ENCODE data around the gene DYNLT4. TPM values are rescaled to one million over a fixed set of nuclear protein-coding genes. Genes with fewer than 3 reads are reported as not detected.
"Not testable (repeated sequence)": the region's sequence is repeated elsewhere in the genome, so short reads cannot be mapped to it uniquely, and the experiment has no call there.

DYNLT4 gene
- total RNA-seq, 2 donors from 2014 or later = 1.5 TPM; not detected in 1

DNA sequence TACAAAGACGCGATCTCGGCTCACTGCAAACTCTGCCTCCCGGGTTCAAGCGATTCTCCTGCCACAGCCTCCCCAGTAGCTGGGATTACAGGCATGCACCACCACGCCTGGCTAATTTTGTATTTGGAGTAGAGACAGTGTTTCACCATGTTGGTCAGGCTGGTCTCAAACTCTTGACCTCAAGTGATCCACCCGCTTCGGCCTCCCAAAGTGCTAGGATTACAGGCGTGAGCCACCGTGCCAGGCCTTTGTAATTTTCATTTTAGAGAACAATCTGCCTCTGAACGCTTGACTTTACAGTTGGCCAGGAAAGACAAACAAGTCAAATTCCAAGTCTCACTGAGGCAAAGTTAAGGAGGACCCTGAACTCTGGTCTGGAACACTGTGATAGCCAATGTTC, 31.1 kb upstream of the DYNLT4 start:
- Mint-ChIP-seq H3K27me3 (ENCODE audit: low read depth) (peaks cover 12% of the 10 kb centered on the region), H3K4me1 (ENCODE audit: low read depth) (peaks cover 13% of the 10 kb centered on the region)
- H3K27ac Mint-ChIP-seq; H3K4me3 Mint-ChIP-seq; H3K36me3 Mint-ChIP-seq (ENCODE audit: insufficient read depth in 2 of 2); H3K9me3 Mint-ChIP-seq; DNase-seq; ATAC-seq (replicated peaks in 1 of 2): not testable (repeated sequence)

DNA sequence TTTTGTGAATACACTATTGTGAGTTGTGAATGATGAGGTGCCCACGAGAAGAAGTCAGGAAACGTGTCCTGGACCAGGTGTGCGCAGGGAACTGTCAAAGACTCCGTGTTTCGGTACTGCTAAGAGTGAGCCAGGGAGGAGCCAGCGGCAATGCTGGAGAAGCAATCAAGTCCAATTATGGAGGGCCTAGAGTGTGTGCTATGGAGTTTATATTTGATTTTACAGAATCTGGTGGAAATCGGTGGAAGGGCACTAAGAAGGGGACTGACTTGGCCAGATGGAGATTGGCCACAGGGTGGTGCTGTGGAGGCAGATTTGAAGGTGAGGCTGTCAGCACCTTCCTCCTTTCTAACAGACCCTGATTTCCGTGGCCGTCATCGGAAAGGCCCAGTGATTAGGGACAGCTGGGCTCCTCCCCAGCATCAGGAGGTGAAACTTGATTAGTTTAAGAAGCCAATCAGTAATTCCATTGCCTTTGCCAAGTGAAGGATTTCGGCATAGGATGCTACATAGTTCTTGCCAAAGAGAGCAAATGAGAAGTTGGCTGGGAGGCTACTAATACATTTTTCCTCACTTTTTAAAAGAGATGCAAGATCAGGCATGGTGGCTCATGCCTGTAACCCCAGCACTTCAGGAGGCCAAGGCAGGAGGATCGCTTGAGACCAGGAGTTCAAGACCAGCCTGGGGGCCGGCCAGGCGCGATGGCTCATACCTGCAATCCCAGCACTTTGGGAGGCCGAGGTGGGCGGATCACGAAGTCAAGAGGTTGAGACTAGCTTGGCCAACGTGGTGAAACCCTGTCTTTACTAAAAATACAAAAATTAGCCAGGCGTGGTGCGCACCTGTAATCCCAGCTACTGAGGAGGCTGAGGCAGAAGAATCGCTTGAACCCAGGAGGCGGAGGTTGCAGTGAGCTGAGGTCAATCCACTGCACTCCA, 28.9 kb upstream of the DYNLT4 start:
- DNase-seq (peak; percentile 90 to 92), ATAC-seq (replicated peaks in 1 of 2) (peak; percentile 93 to 97)
- Mint-ChIP-seq H3K27me3 (ENCODE audit: low read depth) (no peaks in the 10 kb centered on the region), H3K4me3 (peak overlapping the region in 1 of 2 donors; percentile 25), H3K4me1 (ENCODE audit: low read depth) (peaks cover 19% of the 10 kb centered on the region), H3K27ac (no peak overlapping the region), H3K36me3 (ENCODE audit: insufficient read depth in 2 of 2) (no peaks in the 10 kb centered on the region), H3K9me3 (no peaks in the 10 kb centered on the region)

DNA sequence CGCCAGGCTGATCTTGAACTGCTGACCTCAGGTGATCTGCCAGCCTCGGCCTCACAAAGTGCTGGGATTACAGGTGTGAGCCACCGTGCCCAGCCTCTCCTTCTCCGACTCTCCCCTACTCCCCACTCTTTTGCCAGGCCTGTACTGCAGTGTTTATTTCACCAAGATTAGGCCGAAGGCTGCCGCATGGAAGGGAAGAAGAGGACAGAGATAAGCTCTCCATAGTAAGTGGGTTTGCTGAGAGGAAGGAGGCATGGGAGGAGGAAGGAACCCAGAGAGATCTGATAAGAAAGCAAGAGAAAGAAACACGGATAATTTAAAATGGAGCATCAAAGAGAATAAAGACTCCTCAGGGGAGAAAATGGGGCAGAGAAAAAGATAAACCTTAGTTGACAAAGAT, 27.2 kb upstream of the DYNLT4 start:
- no peak for DNase-seq
- ATAC-seq (replicated peaks in 1 of 2) = no peak
- no peak overlapping the region for H3K4me3 Mint-ChIP-seq
- no peaks in the 10 kb centered on the region for H3K9me3 Mint-ChIP-seq
- H3K27me3 Mint-ChIP-seq (ENCODE audit: low read depth) = no peaks in the 10 kb centered on the region
- H3K27ac Mint-ChIP-seq = no peak overlapping the region
- no peaks in the 10 kb centered on the region for H3K36me3 Mint-ChIP-seq (ENCODE audit: insufficient read depth in 2 of 2)
- peaks cover 20% of the 10 kb centered on the region for H3K4me1 Mint-ChIP-seq (ENCODE audit: low read depth)

DNA sequence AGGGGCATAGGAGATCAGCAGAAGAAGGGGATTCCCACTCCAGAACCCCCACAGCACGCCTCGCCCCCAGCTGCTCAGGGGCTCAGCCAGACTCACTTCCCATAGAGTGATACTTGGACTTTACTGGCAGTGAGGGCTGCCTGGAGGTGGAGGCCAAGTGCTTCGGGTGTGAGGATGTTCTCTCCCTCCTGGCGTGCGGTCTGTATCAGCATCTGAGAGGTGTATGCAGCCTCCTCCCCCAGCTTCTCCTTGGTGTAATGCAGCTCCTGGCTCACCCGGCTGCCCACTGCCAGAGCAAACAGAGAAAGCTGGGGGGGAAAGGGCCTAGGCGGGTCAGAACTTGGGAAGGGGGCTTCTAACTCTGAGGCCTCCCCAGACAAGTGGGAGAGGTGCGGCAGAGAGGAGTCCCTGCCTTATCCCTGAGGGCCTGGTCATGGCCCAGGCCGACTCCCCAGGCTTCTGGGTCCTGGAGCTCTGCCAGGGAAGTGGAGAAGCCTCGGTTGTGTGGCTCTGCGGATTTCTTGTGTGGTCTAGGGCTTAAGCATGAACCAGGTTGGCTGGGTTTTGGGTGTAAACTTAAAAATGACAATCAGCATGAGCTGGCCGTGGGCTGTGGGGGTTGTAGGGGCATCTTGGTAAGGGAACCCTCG, 25.0 kb upstream of the DYNLT4 start:
- DNase-seq (no peak), ATAC-seq (replicated peaks in 1 of 2) (no peak)
- H3K27ac Mint-ChIP-seq = no peak overlapping the region
- no peak overlapping the region for H3K4me3 Mint-ChIP-seq
- no peaks in the 10 kb centered on the region for H3K36me3 Mint-ChIP-seq (ENCODE audit: insufficient read depth in 2 of 2)
- peaks cover 25% of the 10 kb centered on the region for H3K4me1 Mint-ChIP-seq (ENCODE audit: low read depth)
- H3K27me3 Mint-ChIP-seq (ENCODE audit: low read depth) = no peaks in the 10 kb centered on the region
- no peaks in the 10 kb centered on the region for H3K9me3 Mint-ChIP-seq

DNA sequence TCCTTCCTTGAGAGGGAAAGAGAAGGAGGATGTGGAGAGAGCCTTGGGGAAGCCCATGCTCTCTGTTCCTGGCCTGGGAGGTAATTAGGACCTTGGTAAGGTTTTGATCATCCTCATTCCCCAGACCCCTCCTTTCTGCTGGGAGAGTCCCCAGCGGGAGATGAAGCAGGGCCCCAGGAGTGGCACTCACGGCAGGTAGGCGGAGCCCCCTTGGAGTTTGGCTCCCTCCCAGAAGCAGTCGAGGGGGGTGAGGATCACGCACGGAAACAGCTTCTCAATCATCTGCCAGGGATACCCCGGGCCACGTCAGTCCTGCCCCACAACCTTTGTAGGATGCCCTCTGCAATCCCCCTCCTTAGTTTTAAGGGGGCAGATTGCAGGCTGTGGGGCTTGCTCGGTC, 24.4 kb upstream of the DYNLT4 start:
- Mint-ChIP-seq H3K36me3 (ENCODE audit: insufficient read depth in 2 of 2) (no peaks in the 10 kb centered on the region), H3K4me3 (no peak overlapping the region), H3K4me1 (ENCODE audit: low read depth) (peaks cover 22% of the 10 kb centered on the region), H3K27me3 (ENCODE audit: low read depth) (no peaks in the 10 kb centered on the region), H3K9me3 (no peaks in the 10 kb centered on the region), H3K27ac (no peak overlapping the region)
- no peak for DNase-seq
- ATAC-seq (replicated peaks in 1 of 2) = no peak

DNA sequence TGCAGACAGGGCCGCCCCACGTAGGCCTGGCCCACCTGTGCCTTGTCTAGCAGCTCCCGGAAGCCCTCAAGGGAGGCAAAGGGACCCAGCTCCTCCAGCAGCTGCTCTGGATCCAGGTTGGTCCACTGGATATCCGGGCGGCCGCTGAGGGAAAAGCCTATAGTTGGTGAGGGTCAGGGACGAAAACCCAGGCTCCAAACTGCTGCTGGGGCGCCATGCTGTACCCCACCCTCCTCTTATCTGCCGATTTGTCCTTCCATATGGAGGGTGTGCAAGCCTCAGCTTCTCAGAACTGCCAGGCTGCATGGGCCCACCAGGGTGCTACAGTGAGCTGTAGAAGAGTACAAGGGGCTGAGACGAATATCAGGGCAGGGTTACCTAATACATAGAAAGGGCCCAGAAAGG, 23.8 kb upstream of the DYNLT4 start:
- ATAC-seq (replicated peaks in 1 of 2) (no peak), DNase-seq (no peak)
- Mint-ChIP-seq H3K4me1 (ENCODE audit: low read depth) (peaks cover 16% of the 10 kb centered on the region), H3K36me3 (ENCODE audit: insufficient read depth in 2 of 2) (no peaks in the 10 kb centered on the region), H3K4me3 (no peak overlapping the region), H3K27ac (no peak overlapping the region), H3K27me3 (ENCODE audit: low read depth) (no peaks in the 10 kb centered on the region), H3K9me3 (no peaks in the 10 kb centered on the region)

DNA sequence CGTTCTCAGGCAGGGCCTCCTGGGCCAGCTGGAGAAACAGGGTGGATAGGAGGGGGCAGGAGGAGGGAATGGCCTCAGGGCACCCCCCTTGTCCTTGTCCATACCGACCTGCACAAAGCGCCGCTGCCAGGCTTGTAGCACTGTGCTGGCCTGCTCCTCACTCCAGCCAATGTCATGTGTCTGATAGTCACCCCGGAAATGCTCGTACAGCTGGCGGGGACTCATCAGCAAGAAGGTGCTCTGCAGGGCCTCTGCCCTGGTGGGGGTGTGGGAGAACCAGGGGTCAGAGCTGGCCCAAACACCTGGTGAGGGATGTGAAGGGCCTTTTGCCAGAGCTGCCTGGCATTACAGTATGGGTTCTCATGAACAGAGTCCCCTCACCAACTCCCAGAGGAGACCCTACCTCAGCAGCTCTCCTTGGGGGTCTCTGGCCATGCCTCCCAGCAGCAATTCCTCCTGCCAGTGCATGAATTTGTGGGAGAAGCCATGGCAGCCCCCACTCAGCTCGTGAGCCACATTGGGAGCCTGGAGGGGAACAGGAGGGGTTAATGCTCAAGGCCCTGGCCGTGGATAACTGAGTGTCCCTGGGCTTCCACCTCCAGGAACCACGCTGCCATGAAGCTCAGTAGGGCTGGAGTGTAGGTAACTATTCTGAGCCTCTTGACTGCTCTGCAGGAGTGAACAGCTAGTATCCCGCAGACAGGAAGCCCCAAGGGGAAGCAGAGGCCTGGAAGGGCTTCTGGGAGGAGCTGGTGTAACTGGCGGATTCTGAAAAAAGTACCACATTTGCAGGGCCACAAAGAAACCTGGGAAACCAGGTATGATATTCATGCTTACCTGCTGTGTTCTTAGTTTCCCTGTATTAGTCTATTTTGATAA, 22.6 kb upstream of the DYNLT4 start:
- no peaks in the 10 kb centered on the region for H3K27me3 Mint-ChIP-seq (ENCODE audit: low read depth)
- no peaks in the 10 kb centered on the region for H3K36me3 Mint-ChIP-seq (ENCODE audit: insufficient read depth in 2 of 2)
- no peak for ATAC-seq (replicated peaks in 1 of 2)
- H3K4me3 Mint-ChIP-seq = no peak overlapping the region
- H3K4me1 Mint-ChIP-seq (ENCODE audit: low read depth) = peaks cover 11% of the 10 kb centered on the region
- no peak overlapping the region for H3K27ac Mint-ChIP-seq
- no peak for DNase-seq
- H3K9me3 Mint-ChIP-seq = no peaks in the 10 kb centered on the region

DNA sequence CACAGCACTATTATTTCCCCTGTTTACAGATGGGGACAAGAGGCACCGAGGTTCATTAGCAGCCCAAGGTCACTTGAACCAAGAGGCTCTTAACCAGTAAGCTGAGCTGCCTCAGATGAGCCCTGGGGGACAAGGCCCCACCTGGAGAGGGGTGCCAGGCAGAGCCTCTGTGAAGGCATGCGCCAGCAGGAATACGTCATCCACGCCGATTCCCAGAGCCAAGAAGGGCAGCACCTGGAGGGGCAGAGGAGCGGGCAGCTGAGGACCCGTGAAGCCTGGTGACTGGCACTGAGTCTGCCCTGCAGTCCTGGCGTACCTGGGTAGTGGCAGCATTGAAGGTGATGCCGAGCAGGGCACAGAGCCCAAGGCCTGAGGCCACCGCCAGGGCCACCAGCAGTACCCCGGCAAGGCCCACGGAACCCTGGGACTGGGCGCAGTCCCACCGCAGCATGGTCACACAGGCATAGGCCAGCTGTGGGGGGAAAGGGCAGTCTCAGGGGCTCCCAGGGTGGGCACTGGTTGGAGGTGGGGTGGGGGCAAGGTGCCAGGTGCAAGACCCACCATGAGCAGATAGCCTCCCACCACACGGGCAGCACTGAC, 21.8 kb upstream of the DYNLT4 start:
- Mint-ChIP-seq H3K4me1 (ENCODE audit: low read depth) (peaks cover 11% of the 10 kb centered on the region), H3K36me3 (ENCODE audit: insufficient read depth in 2 of 2) (no peaks in the 10 kb centered on the region), H3K4me3 (no peak overlapping the region), H3K27me3 (ENCODE audit: low read depth) (no peaks in the 10 kb centered on the region), H3K27ac (no peak overlapping the region), H3K9me3 (no peaks in the 10 kb centered on the region)
- ATAC-seq (replicated peaks in 1 of 2) (no peak), DNase-seq (no peak)

DNA sequence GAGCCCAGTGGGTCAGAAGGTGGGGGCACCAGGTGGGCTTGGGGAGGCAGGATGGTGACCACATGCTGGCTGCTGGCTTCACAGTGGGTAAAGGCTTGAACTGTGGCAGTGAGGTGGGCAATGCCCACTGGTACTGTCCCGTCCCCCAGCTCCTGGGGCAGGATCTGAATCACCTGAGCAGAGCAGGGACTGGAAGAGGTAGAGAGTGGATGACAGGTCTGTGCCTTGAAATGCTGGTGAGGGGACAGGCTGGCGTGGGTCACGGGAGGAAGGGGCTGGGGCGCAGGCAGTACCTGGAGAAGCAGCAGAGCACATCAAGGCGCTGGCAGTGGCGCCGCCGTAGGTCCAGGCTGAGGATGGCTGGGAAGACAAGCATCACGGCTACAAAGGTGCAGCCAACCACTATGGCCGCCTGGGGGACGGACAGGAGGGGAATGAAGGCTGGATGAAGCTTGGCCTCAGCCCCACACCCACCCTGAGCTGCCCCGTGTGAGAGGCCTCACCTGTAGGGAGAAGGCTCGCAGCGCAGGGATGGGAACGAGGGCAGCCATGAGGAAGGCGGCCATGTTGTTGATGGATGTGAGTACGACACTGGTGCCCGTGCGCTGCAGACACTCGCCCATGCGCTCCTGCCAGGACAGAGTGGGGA, 21.0 kb upstream of the DYNLT4 start:
- Mint-ChIP-seq H3K4me3 (no peak overlapping the region), H3K27me3 (ENCODE audit: low read depth) (no peaks in the 10 kb centered on the region)

DNA sequence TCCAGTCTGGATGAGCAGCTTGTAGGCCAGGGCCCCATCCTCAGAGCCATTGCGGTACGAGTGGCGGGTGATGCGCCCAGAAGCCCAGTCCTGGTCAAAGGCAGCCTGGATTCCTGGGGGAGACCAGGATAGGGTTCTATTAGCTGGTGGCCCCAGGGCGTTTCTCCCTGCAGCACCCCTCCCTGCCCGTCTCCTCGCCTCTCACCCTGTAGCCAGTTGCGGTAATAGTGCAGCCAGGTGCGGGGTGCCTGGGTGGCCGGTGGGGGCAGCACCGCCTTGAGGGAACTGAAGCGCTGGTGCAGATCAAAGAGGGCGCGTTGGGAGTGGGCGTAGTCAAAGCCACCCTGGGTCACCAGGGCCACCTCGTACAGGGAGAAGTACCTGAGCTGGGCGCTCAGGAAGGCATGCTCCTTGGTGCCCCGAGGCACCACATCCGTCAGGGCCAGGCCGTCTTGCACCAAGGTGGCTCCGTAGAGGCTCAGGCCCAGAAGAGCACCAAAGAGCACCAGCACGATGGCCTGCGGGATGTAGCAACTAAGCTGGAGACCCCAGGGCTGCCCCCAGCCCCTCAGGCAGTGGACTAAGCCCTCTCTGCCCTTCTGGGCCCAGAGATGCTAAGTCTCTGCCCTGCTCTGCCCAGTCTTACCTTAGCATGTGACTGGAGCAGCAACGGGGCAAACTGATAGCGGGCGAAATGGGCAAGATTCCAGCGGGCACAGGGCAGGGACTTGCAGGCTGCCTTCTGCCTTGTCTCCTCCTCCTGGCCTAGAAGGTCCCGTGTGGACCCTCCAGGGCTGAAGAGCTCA, 20.2 kb upstream of the DYNLT4 start:
- H3K4me1 Mint-ChIP-seq (ENCODE audit: low read depth) = peaks cover 11% of the 10 kb centered on the region
- no peak for ATAC-seq (replicated peaks in 1 of 2)
- H3K9me3 Mint-ChIP-seq = no peaks in the 10 kb centered on the region
- H3K4me3 Mint-ChIP-seq = no peak overlapping the region
- DNase-seq = no peak
- no peak overlapping the region for H3K27ac Mint-ChIP-seq
- H3K36me3 Mint-ChIP-seq (ENCODE audit: insufficient read depth in 2 of 2) = no peaks in the 10 kb centered on the region
- no peaks in the 10 kb centered on the region for H3K27me3 Mint-ChIP-seq (ENCODE audit: low read depth)

More for the DNA sequence above, 21.0 kb upstream of the DYNLT4 start:
- DNase-seq (no peak), ATAC-seq (replicated peaks in 1 of 2) (peak in 1 of 2 donors; percentile 21)
- Mint-ChIP-seq H3K27ac (no peak overlapping the region), H3K9me3 (no peaks in the 10 kb centered on the region), H3K36me3 (ENCODE audit: insufficient read depth in 2 of 2) (no peaks in the 10 kb centered on the region), H3K4me1 (ENCODE audit: low read depth) (peaks cover 11% of the 10 kb centered on the region)

DNA sequence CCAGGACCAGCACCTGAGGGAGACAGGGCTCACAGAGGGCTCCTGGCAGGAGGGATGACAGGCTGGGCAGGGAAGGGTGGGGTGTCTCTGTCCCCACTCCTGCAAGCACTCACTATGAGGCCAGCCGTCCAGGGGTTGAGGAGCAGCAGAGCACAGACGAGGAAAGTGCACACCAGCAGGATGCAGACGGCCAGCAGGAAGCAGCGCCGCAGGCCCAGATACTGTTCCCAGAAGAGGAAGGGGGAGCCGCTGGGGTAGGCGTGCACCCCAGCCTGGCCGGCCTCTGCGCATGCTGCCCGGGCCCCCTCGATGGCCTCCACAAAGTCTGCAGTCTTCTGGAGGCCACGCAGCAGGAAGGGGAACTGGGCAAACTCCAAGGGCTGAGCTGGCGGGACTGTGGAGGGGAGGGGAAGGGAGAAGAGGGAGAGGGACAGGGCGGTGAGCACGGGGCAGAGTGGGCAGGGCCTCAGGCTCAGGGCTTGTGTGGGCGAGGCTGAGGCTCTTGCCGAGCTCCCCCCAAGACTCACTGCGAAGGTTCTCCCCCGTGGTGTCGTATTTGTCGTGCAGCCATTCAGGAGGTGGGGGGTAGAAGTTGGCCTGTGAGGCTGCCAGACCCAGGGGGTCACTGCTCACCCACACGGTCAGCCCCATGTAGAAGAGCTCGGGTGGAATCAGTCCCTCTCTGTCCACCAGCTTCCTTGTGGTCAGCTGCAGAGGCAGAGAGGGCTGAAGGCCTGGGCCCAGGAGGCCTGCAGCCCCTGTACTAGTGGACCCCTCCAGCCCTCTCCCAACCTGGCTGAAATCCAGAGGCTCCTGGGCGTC, 19.4 kb upstream of the DYNLT4 start:
- no peak overlapping the region for H3K4me3 Mint-ChIP-seq
- no peaks in the 10 kb centered on the region for H3K36me3 Mint-ChIP-seq (ENCODE audit: insufficient read depth in 2 of 2)
- H3K4me1 Mint-ChIP-seq (ENCODE audit: low read depth) = peaks cover 12% of the 10 kb centered on the region
- H3K27ac Mint-ChIP-seq = no peak overlapping the region
- H3K9me3 Mint-ChIP-seq = no peaks in the 10 kb centered on the region
- DNase-seq (no peak), ATAC-seq (replicated peaks in 1 of 2) (no peak)
- no peaks in the 10 kb centered on the region for H3K27me3 Mint-ChIP-seq (ENCODE audit: low read depth)
